GM23338 (cell line): ENCODE measurements around the gene NRG3.
"Not testable (repeated sequence)": the region's sequence is repeated elsewhere in the genome, so short reads cannot be mapped to it uniquely, and the experiment has no call there.

Experiments
- CREB1 ChIP-seq: fragments of 250-450 bp; sonication (Bioruptor Pico); IDR thresholded peaks from 2 replicates; pipeline ENCODE4 v1.5.0; 2020; ENCODE audit warnings: low read depth, mild to moderate bottlenecking, moderate library complexity
- CTCF ChIP-seq, 2 experiments: fragments of 200-600 bp in 1 of 2; sonication (generic) in 1 of 2; conservative IDR thresholded peaks; 2 replicates each; pipeline versions ENCODE4 v1.5.1 to v1.6.1; 2016 to 2017; ENCODE audit warnings: antibody characterized with exemption in 2 of 2, low read depth in 2 of 2, mild to moderate bottlenecking in 2 of 2, moderate library complexity in 1 of 2
- ETS1 ChIP-seq: IDR thresholded peaks from 2 replicates; pipeline ENCODE4 v1.6.1; 2016; ENCODE audit warnings: antibody characterized with exemption
- EZH2 ChIP-seq: fragments of 200-600 bp; sonication (generic); IDR thresholded peaks from one replicate; pipeline ENCODE4 v1.8.0; 2017; ENCODE audit warnings: antibody characterized with exemption, mild to moderate bottlenecking, low read depth; ENCODE audit not compliant: unreplicated experiment
- EZH2phosphoT487 ChIP-seq: fragments of 200-600 bp; sonication (generic); IDR thresholded peaks from one replicate; pipeline ENCODE4 v1.8.1; 2018; ENCODE audit warnings: antibody characterized with exemption; ENCODE audit not compliant: unreplicated experiment
- JUNB ChIP-seq: IDR thresholded peaks from one replicate; pipeline ENCODE4 v1.6.1; 2016; ENCODE audit warnings: antibody characterized with exemption; ENCODE audit not compliant: unreplicated experiment
- NANOG ChIP-seq: IDR thresholded peaks from 2 replicates; pipeline ENCODE4 v1.6.1; 2016; ENCODE audit warnings: antibody characterized with exemption, borderline replicate concordance
- POLR2AphosphoS5 ChIP-seq: IDR thresholded peaks from 2 replicates; pipeline ENCODE4 v1.6.1; 2016; ENCODE audit warnings: antibody characterized with exemption, low read depth
- REST ChIP-seq: IDR thresholded peaks from one replicate; pipeline ENCODE4 v1.6.1; 2018; ENCODE audit warnings: antibody characterized with exemption; ENCODE audit not compliant: unreplicated experiment
- STAT1 ChIP-seq: IDR thresholded peaks from one replicate; pipeline ENCODE4 v1.6.1; 2016; ENCODE audit warnings: antibody characterized with exemption; ENCODE audit not compliant: unreplicated experiment
- ZNF114 ChIP-seq: fragments of 250-450 bp; sonication (Bioruptor Pico); IDR thresholded peaks from 2 replicates; pipeline ENCODE4 v1.5.0; 2020; ENCODE audit warnings: mild to moderate bottlenecking, moderate library complexity
- ZNF331 ChIP-seq: fragments of 250-450 bp; sonication (Bioruptor Pico); IDR thresholded peaks from 2 replicates; pipeline ENCODE4 v1.5.0; 2020; ENCODE audit warnings: low read depth, mild to moderate bottlenecking, moderate library complexity
- ZNF462 ChIP-seq: fragments of 250-450 bp; sonication (Bioruptor Pico); IDR thresholded peaks from 2 replicates; pipeline ENCODE4 v1.5.0; 2020; ENCODE audit warnings: mild to moderate bottlenecking, moderate library complexity

- not testable (repeated sequence) for TF ChIP-seq CTCF (conservative IDR thresholded peaks at IDR 0.05; ENCODE audit: low read depth in 2 of 2); POLR2AphosphoS5; JUNB; ZNF331 (CRISPR knock-in tag); REST; EZH2phosphoT487; EZH2; CREB1 (CRISPR knock-in tag); ETS1; NANOG; ZNF114; STAT1; ZNF462
Observed at GRCh38 chr10:83006479-83006878, 1131.5 kb downstream of the NRG3 start.
